Stomach (tissue), 9 donors: Measurements from ENCODE around the gene SPOP. TPM values are rescaled to one million over a fixed set of nuclear protein-coding genes. Genes with fewer than 3 reads are reported as not detected.
A peak's percentile ranks its signal among the peaks of the same experiment; 100 is the strongest.

Source experiments
- DNase-seq, 2 donors: peaks; one replicate each; pipeline versions ENCODE4 v3.0.0 to v3.0.0-alpha.2; 2013 to 2019
- H3K27ac ChIP-seq, 5 donors: fragments of 200-600 bp in 4 of 5; sonication (generic) in 4 of 5; one replicate each; pipeline ENCODE4 v1.5.1; 2013 to 2019; ENCODE audit warnings: mild to moderate bottlenecking in 1 of 5, moderate library complexity in 1 of 5
- H3K27me3 ChIP-seq, 3 donors: fragments of 200-600 bp; sonication (generic); one replicate each; pipeline ENCODE4 v1.5.1; 2017 to 2019; ENCODE audit warnings: mixed run types in 1 of 3
- H3K36me3 ChIP-seq, 4 donors: fragments of 200-600 bp; sonication (generic); 1 replicate in 3 of 4; 2 replicates in 1 of 4; pipeline ENCODE4 v1.5.1; 2016 to 2019
- H3K4me1 ChIP-seq, 4 donors: fragments of 200-600 bp; sonication (generic); one replicate each; pipeline ENCODE4 v1.5.1; 2016 to 2019
- H3K4me3 ChIP-seq, 4 donors: fragments of 200-600 bp; sonication (generic) in 3 of 4; one replicate each; pipeline ENCODE4 v1.5.1; 2016 to 2019; ENCODE audit warnings: mild to moderate bottlenecking in 1 of 4
- H3K9me3 ChIP-seq, 4 donors: fragments of 200-600 bp; sonication (generic); one replicate each; pipeline ENCODE4 v1.5.1; 2016 to 2019
- EP300 ChIP-seq: sonication (generic); formaldehyde crosslinking; IDR thresholded peaks from one replicate; pipeline ENCODE4 v1.6.1; 2017; ENCODE audit warnings: antibody characterized with exemption
- POLR2A ChIP-seq, 4 donors: fragments of 450-650 bp; IDR thresholded peaks; one replicate each; pipeline ENCODE4 v1.6.1; 2016; ENCODE audit warnings: antibody characterized with exemption in 4 of 4, control low read depth in 2 of 4, mild to moderate bottlenecking in 1 of 4, moderate library complexity in 1 of 4
- POLR2AphosphoS5 ChIP-seq, 3 donors: sonication (generic); formaldehyde crosslinking; IDR thresholded peaks; one replicate each; pipeline ENCODE4 v1.6.1; 2016; ENCODE audit warnings: antibody characterized with exemption in 3 of 3
- WGBS, 5 donors: extraction: QIAGEN DNeasy Blood & Tissue Kit in 3 of 5; methylation state at CpG; one replicate each; pipeline versions ENCODE4 v1.1.5 to v1.1.7; 2013 to 2018; 5-methylcytosine and 5-hydroxymethylcytosine counted together
- intact Hi-C: fragments of 100-400 bp; cut with DNase I; formaldehyde crosslinking; loops from one replicate; pipeline ENCODE4 v1.15.1; 2023; ENCODE audit warnings: low total_unique reads
- polyA plus RNA-seq, 3 donors: library from polyadenylated mRNA; stranded (reverse); fragments of 200-250 nt; gene quantifications; one replicate each; pipeline ENCODE4 v1.2.3, GENCODE V29; 2013
- total RNA-seq, 5 donors: library from RNA; depleted of rRNA; stranded (reverse); fragments of >200 nt; gene quantifications; one replicate each; pipeline versions ENCODE4 v1.1.0 to v1.2.3, GENCODE V29; 2014 to 2016
- TF ChIP-seq, protein P1 (sequence below), 7 experiments: fragments of 450-650 bp in 4 of 7; fragments of 200-600 bp in 3 of 7; sonication (generic) in 3 of 7; IDR thresholded peaks; one replicate each; pipeline ENCODE4 v1.5.1; 2016 to 2019; ENCODE audit warnings: antibody characterized with exemption in 7 of 7, control low read depth in 2 of 7, mild to moderate bottlenecking in 1 of 7
- donor health status: healthy with polysubstance abuse.
- donor health status: Bipolar disorder and iron deficiency.
- donor health status: healthy.

The SPOP gene
- total and polyA plus RNA-seq, 8 donors = 17.5 to 309 (median 41.6) TPM

DNA sequence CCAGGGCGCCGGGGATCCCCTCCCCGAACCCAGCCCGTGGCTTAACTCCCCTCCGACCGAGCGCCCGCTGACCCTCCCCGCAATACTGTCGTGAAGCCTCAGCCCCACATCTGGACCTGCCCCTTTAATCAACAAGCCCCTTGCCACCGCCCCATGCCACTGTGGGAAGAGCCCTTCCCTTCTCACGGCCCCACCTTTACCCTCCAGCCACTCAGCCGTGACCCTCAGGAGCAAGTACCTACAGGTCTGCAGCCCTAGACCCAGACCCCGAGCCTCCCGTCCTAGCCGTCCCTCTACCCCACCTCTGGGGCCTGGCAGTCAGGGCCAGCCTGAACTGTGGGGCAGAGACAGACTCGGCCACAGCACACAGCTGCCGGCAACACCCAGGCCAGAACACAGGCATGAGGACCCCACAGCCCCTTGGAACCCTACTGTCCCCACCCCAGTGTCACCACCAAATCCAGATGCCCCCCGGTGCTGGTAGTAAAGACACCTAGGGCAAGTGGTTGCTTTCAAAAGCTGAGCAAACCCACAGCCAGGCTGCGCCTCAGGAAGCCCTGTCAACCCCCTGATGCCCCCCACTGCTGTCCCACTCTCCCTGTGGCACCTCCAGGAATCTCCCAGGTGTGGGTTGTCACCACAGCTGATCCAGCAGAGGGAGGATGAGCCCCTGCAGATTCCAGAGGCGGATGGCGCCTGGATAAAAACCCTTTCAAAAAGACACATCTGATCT is 100.8 kb downstream of the SPOP start:
- peaks cover 0 to 58% (median 16%) of the 10 kb centered on the region in 3 donors for H3K27me3 ChIP-seq
- H3K36me3 ChIP-seq = no peaks in the 10 kb centered on the region
- no peaks in the 10 kb centered on the region for H3K9me3 ChIP-seq
- no peak for DNase-seq
- WGBS, 5 donors = 14 to 25% (median 23%) methylated on average over 18 to 22 of the region's 22 CpGs
- peaks cover 19 to 56% (median 37%) of the 10 kb centered on the region in 4 donors for H3K4me1 ChIP-seq
- H3K4me3 ChIP-seq = peak overlapping the region; percentile 57 to 83 (median 74)
- H3K27ac ChIP-seq = peak overlapping the region in 4 of 5 donors; percentile 61 to 85 (median 74)
- TF ChIP-seq EP300 = no peak
- no peak for TF ChIP-seq POLR2A (IDR thresholded peaks at IDR 0.05)
- TF ChIP-seq, protein P1, sequence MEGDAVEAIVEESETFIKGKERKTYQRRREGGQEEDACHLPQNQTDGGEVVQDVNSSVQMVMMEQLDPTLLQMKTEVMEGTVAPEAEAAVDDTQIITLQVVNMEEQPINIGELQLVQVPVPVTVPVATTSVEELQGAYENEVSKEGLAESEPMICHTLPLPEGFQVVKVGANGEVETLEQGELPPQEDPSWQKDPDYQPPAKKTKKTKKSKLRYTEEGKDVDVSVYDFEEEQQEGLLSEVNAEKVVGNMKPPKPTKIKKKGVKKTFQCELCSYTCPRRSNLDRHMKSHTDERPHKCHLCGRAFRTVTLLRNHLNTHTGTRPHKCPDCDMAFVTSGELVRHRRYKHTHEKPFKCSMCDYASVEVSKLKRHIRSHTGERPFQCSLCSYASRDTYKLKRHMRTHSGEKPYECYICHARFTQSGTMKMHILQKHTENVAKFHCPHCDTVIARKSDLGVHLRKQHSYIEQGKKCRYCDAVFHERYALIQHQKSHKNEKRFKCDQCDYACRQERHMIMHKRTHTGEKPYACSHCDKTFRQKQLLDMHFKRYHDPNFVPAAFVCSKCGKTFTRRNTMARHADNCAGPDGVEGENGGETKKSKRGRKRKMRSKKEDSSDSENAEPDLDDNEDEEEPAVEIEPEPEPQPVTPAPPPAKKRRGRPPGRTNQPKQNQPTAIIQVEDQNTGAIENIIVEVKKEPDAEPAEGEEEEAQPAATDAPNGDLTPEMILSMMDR (IDR thresholded peaks at IDR 0.05) = no peak
- TF ChIP-seq POLR2AphosphoS5 (IDR thresholded peaks at IDR 0.05) = no peak
- intact Hi-C loops = loop anchor here (10.0 kb wide), 2 partner anchors 188 to 278 kb away; partner anchors contain the start of gene FAM117A

- H3K4me3 ChIP-seq = peak overlapping the region; percentile 57 to 83 (median 74)
- H3K36me3 ChIP-seq = no peaks in the 10 kb centered on the region
- peak in 1 of 2 donors; percentile 80 for DNase-seq
- no peaks in the 10 kb centered on the region for H3K9me3 ChIP-seq
- intact Hi-C loops = loop anchor here (10.0 kb wide), 2 partner anchors 188 to 278 kb away; partner anchors contain the start of gene FAM117A
- peaks cover 19 to 56% (median 38%) of the 10 kb centered on the region in 4 donors for H3K4me1 ChIP-seq
- peak overlapping the region in 4 of 5 donors; percentile 61 to 85 (median 74) for H3K27ac ChIP-seq
- no peak for TF ChIP-seq POLR2A (IDR thresholded peaks at IDR 0.05)
- TF ChIP-seq EP300 = no peak
- TF ChIP-seq, protein P1 (IDR thresholded peaks at IDR 0.05) = no peak
- TF ChIP-seq POLR2AphosphoS5 (IDR thresholded peaks at IDR 0.05) = no peak
- H3K27me3 ChIP-seq = peaks cover 0 to 58% (median 16%) of the 10 kb centered on the region in 3 donors
- WGBS, 5 donors = 1 to 2% (median 1%) methylated on average over 18 to 68 of the region's 68 CpGs
Measured at GRCh38 chr17:49576088-49576916, 101.6 kb downstream of the SPOP start.

GRCh38 chr17:49575679-49576087 is 102.2 kb downstream of the SPOP start, which contains the start of gene NXPH3:
TSS of gene NXPH3 (plus strand) at chr17:49575871. CDS start at chr17:49576220, 349 bp downstream.
- intact Hi-C loops = loop anchor here (10.0 kb wide), 2 partner anchors 189 to 279 kb away; partner anchors contain the start of gene FAM117A
- TF ChIP-seq, protein P1 (IDR thresholded peaks at IDR 0.05) = peak in 3 of 7 experiments; percentile 45 to 82 (median 49)
- no peak for TF ChIP-seq EP300
- no peak for TF ChIP-seq POLR2AphosphoS5 (IDR thresholded peaks at IDR 0.05)
- WGBS, 5 donors = 0 to 7% (median 1%) methylated on average over 3 to 55 of the region's 55 CpGs
- Histone ChIP-seq H3K4me3 (peak within 1 kb of the TSS; percentile 57 to 83 (median 74)), H3K27ac (peak within 1 kb of the TSS in 4 of 5 donors; percentile 61 to 85 (median 74)), H3K9me3 (no peaks in the 10 kb centered on the region), H3K4me1 (peaks cover 19 to 56% (median 42%) of the 10 kb centered on the region in 4 donors), H3K36me3 (no peaks in the 10 kb centered on the region), H3K27me3 (peaks cover 0 to 58% (median 16%) of the 10 kb centered on the region in 3 donors)
- peak; percentile 80 to 86 for DNase-seq
